ENCODE data around the gene PLA2G2C.

DNA sequence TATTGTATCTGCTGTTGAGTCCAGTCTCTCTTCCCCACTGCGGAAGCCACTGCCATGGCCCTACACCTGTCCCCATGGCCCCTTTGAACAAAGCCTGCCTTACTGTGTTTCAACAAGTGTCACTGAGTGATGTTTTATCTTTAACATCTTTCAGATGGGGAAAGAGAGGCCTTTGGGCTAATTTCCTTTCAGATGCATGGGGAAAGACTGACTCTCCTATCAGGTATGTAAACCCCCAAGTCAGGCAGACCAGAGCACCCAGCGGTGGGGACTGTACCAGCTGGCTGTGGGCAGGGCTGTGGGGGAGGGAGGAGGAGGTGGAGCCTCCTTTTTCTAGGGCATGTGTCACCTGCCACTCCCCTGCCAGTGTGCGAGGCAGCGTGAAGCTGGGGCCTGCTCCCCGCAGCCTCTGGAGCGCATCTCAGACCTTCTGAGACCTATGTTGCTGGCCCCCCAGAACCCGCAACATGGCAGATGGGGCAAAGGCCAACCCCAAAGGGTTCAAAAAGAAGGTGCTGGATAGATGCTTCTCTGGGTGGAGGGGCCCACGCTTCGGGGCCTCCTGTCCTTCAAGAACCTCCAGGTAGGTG, 47.3 kb downstream of the PLA2G2C start, which contains the start of gene PLA2G2F:
- TF ChIP-seq EZH2 (IDR thresholded peaks at IDR 0.05) (no peak), POLR2AphosphoS5 (IDR thresholded peaks at IDR 0.05; ENCODE audit: borderline replicate concordance, low read depth, low read length) (no peak), FOXP2 (optimal IDR thresholded peaks at IDR 0.05; ENCODE audit: control extremely low read depth, extremely low read length, insufficient read depth) (no peak)
